A204.1 (cell line): ENCODE measurements around the gene MARCHF9.

Experiments
- FAIRE-seq: peaks from 2 replicates; lab custom pipeline; 2012; peaks lifted over from hg19 to GRCh38; lab: Jason Lieb, UNC

Gene MARCHF9

GRCh38 chr12:57737467-57738460, 17.1 kb upstream of the MARCHF9 start:
- no peak for FAIRE-seq

- no peak for FAIRE-seq
These were observed 16.2 kb upstream of the MARCHF9 start, which contains the start of gene AGAP2 for GRCh38 chr12:57738661-57739237. TSS of gene AGAP2 (minus strand) at chr12:57738742. CDS start at chr12:57738246, 496 bp downstream.

GRCh38 chr12:57739387-57739786, 15.5 kb upstream of the MARCHF9 start:
- FAIRE-seq, result no peak

- FAIRE-seq, result no peak
These were observed 14.9 kb upstream of the MARCHF9 start for GRCh38 chr12:57739914-57740538.

- FAIRE-seq, result no peak
These were observed 14.1 kb upstream of the MARCHF9 start for GRCh38 chr12:57740656-57741412.

GRCh38 chr12:57741413-57741789, 13.5 kb upstream of the MARCHF9 start:
- FAIRE-seq, result no peak

GRCh38 chr12:57741844-57742738, 12.8 kb upstream of the MARCHF9 start:
- no peak for FAIRE-seq

GRCh38 chr12:57743769-57744168, 11.1 kb upstream of the MARCHF9 start:
- FAIRE-seq, result no peak

- no peak for FAIRE-seq
These were observed 10.6 kb upstream of the MARCHF9 start for GRCh38 chr12:57744194-57744776.

GRCh38 chr12:57744777-57745484, 10.0 kb upstream of the MARCHF9 start, which contains the start of gene TSPAN31:
TSS of gene TSPAN31 (plus strand) at chr12:57745039. CDS start at chr12:57745155, 116 bp downstream.
- FAIRE-seq, result no peak

GRCh38 chr12:57745485-57745881, 9.4 kb upstream of the MARCHF9 start:
- no peak for FAIRE-seq

- FAIRE-seq, result no peak
These were observed 8.9 kb upstream of the MARCHF9 start for GRCh38 chr12:57746025-57746424.

GRCh38 chr12:57749061-57749460, 5.8 kb upstream of the MARCHF9 start:
- no peak for FAIRE-seq

GRCh38 chr12:57750561-57751431, 4.1 kb upstream of the MARCHF9 start:
- FAIRE-seq, result no peak

- FAIRE-seq, result no peak
These were observed 3.5 kb upstream of the MARCHF9 start for GRCh38 chr12:57751432-57751787.

- FAIRE-seq, result peak; percentile 87
These were observed 2.9 kb upstream of the MARCHF9 start, which contains the start of gene CDK4 for GRCh38 chr12:57751788-57752667. TSS of gene CDK4 (minus strand) at chr12:57752310. CDS start at chr12:57751717, 593 bp downstream.

GRCh38 chr12:57752668-57753000, 2.3 kb upstream of the MARCHF9 start:
- no peak for FAIRE-seq

GRCh38 chr12:57753756-57754337, 1.1 kb upstream of the MARCHF9 start:
- no peak for FAIRE-seq
